Rectal smooth muscle tissue (tissue), 1 donor: ENCODE data around the gene ATXN10.
"Not testable (repeated sequence)": the region's sequence is repeated elsewhere in the genome, so short reads cannot be mapped to it uniquely, and the experiment has no call there.

Experiments
- H3K27ac ChIP-seq: one replicate; pipeline ENCODE4 v1.7.0; 2013; ENCODE audit warnings: low read depth, low read length, inconsistent platforms
- H3K27me3 ChIP-seq: one replicate; pipeline ENCODE4 v1.7.0; 2013; ENCODE audit warnings: low read length; ENCODE audit not compliant: control insufficient read depth, insufficient read depth
- H3K36me3 ChIP-seq: one replicate; pipeline ENCODE4 v1.7.0; 2013; ENCODE audit warnings: low read length; ENCODE audit not compliant: control insufficient read depth, insufficient read depth
- H3K4me1 ChIP-seq: one replicate; pipeline ENCODE4 v1.7.0; 2013; ENCODE audit warnings: low read length; ENCODE audit not compliant: control insufficient read depth, insufficient read depth
- H3K4me3 ChIP-seq: one replicate; pipeline ENCODE4 v1.7.0; 2013; ENCODE audit warnings: low read length
- H3K9ac ChIP-seq: one replicate; pipeline ENCODE4 v1.7.0; 2013; ENCODE audit warnings: low read length

Gene ATXN10

DNA sequence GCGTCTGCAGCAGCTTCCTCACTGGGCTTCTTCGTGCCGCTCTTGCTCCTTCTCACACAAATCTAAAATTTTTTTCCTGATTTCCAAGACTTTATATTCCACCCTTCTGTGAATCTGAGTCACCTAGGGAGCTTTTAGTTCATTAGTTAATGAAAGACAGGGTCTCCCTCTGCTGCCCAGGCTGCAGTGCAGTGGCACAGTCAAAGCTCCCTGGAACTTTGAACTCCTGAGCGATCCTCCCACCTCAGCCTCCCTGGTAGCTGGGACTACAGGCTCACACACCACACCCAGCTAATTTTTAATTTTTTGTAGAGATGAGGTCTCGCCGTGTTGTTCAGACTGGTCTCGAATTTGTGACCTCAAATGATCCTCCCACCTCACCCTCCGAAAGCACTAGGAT lies 116.9 kb downstream of the ATXN10 start:
- peaks cover under 1% of the 10 kb centered on the region for H3K36me3 ChIP-seq
- no peak overlapping the region for H3K27ac ChIP-seq
- H3K9ac ChIP-seq = no peak overlapping the region
- H3K4me3 ChIP-seq = no peak overlapping the region
- no peaks in the 10 kb centered on the region for H3K4me1 ChIP-seq
- H3K27me3 ChIP-seq = no peaks in the 10 kb centered on the region

DNA sequence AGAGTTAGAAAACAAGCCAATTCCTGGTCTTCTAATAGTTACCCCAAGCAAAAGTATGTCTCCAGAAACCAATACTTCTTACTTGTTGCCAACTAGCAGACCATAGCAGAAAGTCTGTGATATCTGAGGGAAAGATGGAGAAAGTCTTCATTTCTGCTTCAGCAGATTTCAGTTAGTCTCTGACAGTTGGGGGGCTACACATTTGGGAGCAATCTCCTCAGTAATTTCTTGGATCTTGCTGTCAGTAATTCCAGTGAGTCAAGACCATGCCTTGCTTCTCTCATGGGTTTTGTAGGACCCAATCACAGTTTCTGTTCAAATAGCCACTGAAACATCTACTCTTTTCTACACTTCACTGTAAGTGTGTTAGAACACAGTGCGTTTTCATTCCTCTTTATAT lies 118.8 kb downstream of the ATXN10 start:
- H3K9ac ChIP-seq = no peak overlapping the region

GRCh38 chr22:45793161-45793560 lies 121.5 kb downstream of the ATXN10 start:
- no peak overlapping the region for H3K4me3 ChIP-seq
- H3K9ac ChIP-seq = no peak overlapping the region
- H3K4me1 ChIP-seq = no peaks in the 10 kb centered on the region
- H3K27me3 ChIP-seq = no peaks in the 10 kb centered on the region
- no peak overlapping the region for H3K27ac ChIP-seq
- peaks cover 7% of the 10 kb centered on the region for H3K36me3 ChIP-seq

More for the DNA sequence above, 118.8 kb downstream of the ATXN10 start:
- no peaks in the 10 kb centered on the region for H3K4me1 ChIP-seq
- no peaks in the 10 kb centered on the region for H3K27me3 ChIP-seq
- H3K4me3 ChIP-seq = no peak overlapping the region
- H3K36me3 ChIP-seq = peaks cover 4% of the 10 kb centered on the region
- H3K27ac ChIP-seq = no peak overlapping the region

GRCh38 chr22:45793892-45794291 lies 122.3 kb downstream of the ATXN10 start:
- Histone ChIP-seq H3K9ac (no peak overlapping the region), H3K27ac (no peak overlapping the region), H3K4me1 (no peaks in the 10 kb centered on the region), H3K4me3 (no peak overlapping the region), H3K36me3 (peaks cover 7% of the 10 kb centered on the region), H3K27me3 (no peaks in the 10 kb centered on the region)

GRCh38 chr22:45796009-45796408 lies 124.4 kb downstream of the ATXN10 start:
- not testable (repeated sequence) for H3K4me3 ChIP-seq, H3K27ac ChIP-seq, H3K36me3 ChIP-seq, H3K4me1 ChIP-seq, H3K27me3 ChIP-seq, H3K9ac ChIP-seq

GRCh38 chr22:45799291-45799690 lies 127.7 kb downstream of the ATXN10 start:
- no peak overlapping the region for H3K27ac ChIP-seq
- no peak overlapping the region for H3K4me3 ChIP-seq

DNA sequence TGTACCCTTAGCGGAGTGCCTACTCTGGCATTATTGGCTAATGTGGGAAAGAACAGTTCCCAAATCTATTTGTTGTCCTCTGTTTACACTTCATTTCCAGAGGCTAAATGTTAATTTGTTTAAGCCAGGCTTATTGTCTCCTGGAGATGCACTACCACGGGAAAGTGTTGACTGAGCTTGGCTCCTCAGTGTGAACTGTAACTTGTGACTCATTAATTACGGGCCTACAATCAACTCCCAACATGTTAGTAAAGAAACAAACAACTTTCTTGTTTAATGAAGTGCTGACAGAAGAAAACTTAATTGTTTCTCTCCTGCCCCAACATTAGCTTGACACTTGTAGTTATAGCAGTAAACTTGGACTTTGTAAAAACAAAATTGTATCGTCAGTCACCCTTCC lies 130.4 kb downstream of the ATXN10 start:
- H3K36me3 ChIP-seq = peaks cover 3% of the 10 kb centered on the region
- no peaks in the 10 kb centered on the region for H3K27me3 ChIP-seq
- peaks cover 11% of the 10 kb centered on the region for H3K4me1 ChIP-seq

More at GRCh38 chr22:45799291-45799690, 127.7 kb downstream of the ATXN10 start:
- H3K4me1 ChIP-seq = peaks cover 3% of the 10 kb centered on the region
- peaks cover 4% of the 10 kb centered on the region for H3K36me3 ChIP-seq
- H3K9ac ChIP-seq = no peak overlapping the region
- H3K27me3 ChIP-seq = no peaks in the 10 kb centered on the region

DNA sequence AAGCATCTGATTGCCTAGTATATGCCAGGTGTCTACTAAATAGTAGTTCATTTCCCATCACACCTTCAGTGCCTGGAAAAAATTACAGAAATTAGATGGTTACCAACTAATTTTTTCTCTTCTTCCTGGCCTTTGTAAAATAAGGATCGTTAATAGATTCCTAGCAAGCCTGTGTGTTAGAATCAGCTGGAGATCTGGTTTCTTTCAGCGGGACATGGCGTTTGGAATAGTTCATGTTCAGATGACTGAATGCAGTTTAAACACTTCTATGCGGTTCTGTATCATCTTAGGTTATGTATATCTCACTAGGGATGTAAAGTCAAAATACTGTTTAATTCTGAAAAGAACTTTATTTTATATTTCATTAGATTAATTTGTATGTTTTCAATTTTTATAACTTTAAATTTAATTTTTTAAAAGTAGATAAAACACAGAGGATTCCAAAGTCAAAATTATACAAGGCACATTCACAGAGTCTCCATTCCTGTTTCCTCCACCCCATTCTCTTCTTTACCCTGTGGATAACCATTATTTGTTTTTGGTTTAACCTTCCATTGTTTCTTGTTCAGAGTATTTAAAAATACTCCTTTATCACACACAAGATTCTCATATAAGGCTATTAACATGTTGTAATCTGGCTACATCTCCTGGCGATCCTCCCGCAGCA lies 132.8 kb downstream of the ATXN10 start:
- no peak overlapping the region for H3K4me3 ChIP-seq
- no peaks in the 10 kb centered on the region for H3K27me3 ChIP-seq
- H3K9ac ChIP-seq = no peak overlapping the region
- peaks cover 7% of the 10 kb centered on the region for H3K36me3 ChIP-seq
- H3K27ac ChIP-seq = peak overlapping the region; percentile 67
- H3K4me1 ChIP-seq = peaks cover 11% of the 10 kb centered on the region

More for the DNA sequence above, 130.4 kb downstream of the ATXN10 start:
- Histone ChIP-seq H3K9ac (no peak overlapping the region), H3K4me3 (no peak overlapping the region), H3K27ac (no peak overlapping the region)

- Histone ChIP-seq H3K27ac (peak overlapping the region; percentile 67), H3K4me3 (no peak overlapping the region), H3K9ac (no peak overlapping the region), H3K36me3 (peaks cover 7% of the 10 kb centered on the region), H3K27me3 (no peaks in the 10 kb centered on the region), H3K4me1 (peaks cover 11% of the 10 kb centered on the region)
These were observed 133.3 kb downstream of the ATXN10 start for GRCh38 chr22:45804986-45805325.

DNA sequence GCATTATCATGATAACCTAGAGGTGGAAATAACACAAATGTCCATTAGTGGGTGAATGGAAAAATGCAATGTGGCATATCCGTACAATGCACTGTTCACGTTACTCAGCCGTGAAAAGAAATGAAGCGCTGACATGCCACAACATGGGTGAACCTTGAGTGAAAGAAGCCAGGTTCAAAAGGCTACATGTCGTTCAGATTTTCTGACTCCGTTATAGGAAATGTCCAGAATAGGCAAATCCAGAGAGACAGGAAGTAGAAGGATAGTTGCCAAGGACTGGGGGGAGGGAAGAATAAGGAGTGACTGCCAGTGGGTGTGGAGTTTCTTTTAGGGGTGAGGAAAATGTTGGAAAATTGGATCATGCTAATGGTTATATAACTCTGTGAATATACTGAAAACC lies 133.8 kb downstream of the ATXN10 start:
- Histone ChIP-seq H3K4me1 (peaks cover 11% of the 10 kb centered on the region), H3K27me3 (no peaks in the 10 kb centered on the region), H3K9ac (no peak overlapping the region), H3K27ac (peak overlapping the region; percentile 67), H3K36me3 (peaks cover 7% of the 10 kb centered on the region), H3K4me3 (no peak overlapping the region)

DNA sequence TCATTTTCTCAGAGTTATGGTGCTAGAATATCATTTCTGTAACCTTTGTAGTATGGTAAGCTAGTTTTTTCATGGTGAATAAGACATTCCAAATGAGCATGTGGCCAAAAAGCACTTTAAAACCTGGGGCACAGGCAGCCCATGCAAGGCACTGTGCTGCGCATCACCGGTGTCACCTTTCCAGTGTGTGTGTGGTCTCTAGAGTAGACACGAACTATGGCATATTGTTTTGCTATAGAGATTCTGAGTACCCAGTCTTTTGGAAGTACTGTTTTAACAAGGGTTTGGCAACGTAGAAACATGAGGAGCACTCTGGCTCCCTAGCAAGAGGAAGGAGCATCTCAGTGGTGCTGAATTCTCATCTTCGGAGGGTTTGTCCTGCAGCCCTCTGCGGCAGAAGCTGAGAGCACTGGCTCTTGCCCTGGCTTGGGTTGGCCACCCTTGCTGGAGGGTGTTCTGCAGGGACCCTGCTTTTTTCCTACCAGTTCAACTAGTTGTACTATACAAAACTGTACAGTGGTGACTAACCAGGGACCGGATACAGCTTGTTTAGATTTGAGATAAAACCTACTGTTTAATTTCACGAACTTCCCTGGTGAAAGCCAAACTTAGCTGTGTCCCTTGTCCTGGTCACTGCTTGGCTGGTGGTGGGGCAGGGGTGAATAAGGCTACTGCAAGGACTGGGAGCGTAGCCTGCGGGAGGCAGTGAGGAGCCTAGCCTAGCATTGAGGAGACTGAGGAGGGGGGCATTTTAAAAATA lies 135.7 kb downstream of the ATXN10 start:
- Histone ChIP-seq H3K4me3 (no peak overlapping the region), H3K9ac (no peak overlapping the region), H3K27me3 (no peaks in the 10 kb centered on the region), H3K36me3 (peaks cover 7% of the 10 kb centered on the region), H3K4me1 (peaks cover 11% of the 10 kb centered on the region), H3K27ac (no peak overlapping the region)

- Histone ChIP-seq H3K27ac (no peak overlapping the region), H3K4me1 (peaks cover 3% of the 10 kb centered on the region), H3K27me3 (no peaks in the 10 kb centered on the region), H3K9ac (no peak overlapping the region), H3K4me3 (no peak overlapping the region), H3K36me3 (peaks cover 5% of the 10 kb centered on the region)
These were observed 141.3 kb downstream of the ATXN10 start for GRCh38 chr22:45812910-45813309.

- Histone ChIP-seq H3K4me1 (peaks cover 4% of the 10 kb centered on the region), H3K27ac (no peak overlapping the region), H3K4me3 (no peak overlapping the region), H3K36me3 (peaks cover 5% of the 10 kb centered on the region), H3K9ac (no peak overlapping the region), H3K27me3 (no peaks in the 10 kb centered on the region)
These were observed 142.6 kb downstream of the ATXN10 start for GRCh38 chr22:45814198-45814597.
